Fibroblast of villous mesenchyme (primary cell): ENCODE results near the gene CASP8. TPM values are rescaled to one million over a fixed set of nuclear protein-coding genes. Genes with fewer than 3 reads are reported as not detected.

ENCODE experiments used
- DNase-seq: peaks from one replicate; pipeline ENCODE4 v3.0.0-alpha.2; 2010; ENCODE audit warnings: low read depth
- H3K4me3 ChIP-seq: 2 replicates; pipeline ENCODE4 v1.5.1; 2011; ENCODE audit warnings: low read depth, mild to moderate bottlenecking, low read length
- total RNA-seq: library from RNA; depleted of rRNA; stranded (reverse); fragments of >200 nt; gene quantifications from 2 replicates; pipeline ENCODE4 v1.2.3, GENCODE V29; 2012
- TF ChIP-seq, protein P1 (sequence below): IDR thresholded peaks from 2 replicates; pipeline ENCODE4 v1.5.1; 2012; ENCODE audit warnings: low read depth, mild to moderate bottlenecking, low read length; ENCODE audit not compliant: insufficient read depth

CASP8 gene
- total RNA-seq, 1 donor = 22.0 TPM

GRCh38 chr2:201308914-201309313, 48.6 kb downstream of the CASP8 start:
- TF ChIP-seq, protein P1, sequence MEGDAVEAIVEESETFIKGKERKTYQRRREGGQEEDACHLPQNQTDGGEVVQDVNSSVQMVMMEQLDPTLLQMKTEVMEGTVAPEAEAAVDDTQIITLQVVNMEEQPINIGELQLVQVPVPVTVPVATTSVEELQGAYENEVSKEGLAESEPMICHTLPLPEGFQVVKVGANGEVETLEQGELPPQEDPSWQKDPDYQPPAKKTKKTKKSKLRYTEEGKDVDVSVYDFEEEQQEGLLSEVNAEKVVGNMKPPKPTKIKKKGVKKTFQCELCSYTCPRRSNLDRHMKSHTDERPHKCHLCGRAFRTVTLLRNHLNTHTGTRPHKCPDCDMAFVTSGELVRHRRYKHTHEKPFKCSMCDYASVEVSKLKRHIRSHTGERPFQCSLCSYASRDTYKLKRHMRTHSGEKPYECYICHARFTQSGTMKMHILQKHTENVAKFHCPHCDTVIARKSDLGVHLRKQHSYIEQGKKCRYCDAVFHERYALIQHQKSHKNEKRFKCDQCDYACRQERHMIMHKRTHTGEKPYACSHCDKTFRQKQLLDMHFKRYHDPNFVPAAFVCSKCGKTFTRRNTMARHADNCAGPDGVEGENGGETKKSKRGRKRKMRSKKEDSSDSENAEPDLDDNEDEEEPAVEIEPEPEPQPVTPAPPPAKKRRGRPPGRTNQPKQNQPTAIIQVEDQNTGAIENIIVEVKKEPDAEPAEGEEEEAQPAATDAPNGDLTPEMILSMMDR = no peak
- H3K4me3 ChIP-seq = no peak overlapping the region
- DNase-seq = no peak

DNA sequence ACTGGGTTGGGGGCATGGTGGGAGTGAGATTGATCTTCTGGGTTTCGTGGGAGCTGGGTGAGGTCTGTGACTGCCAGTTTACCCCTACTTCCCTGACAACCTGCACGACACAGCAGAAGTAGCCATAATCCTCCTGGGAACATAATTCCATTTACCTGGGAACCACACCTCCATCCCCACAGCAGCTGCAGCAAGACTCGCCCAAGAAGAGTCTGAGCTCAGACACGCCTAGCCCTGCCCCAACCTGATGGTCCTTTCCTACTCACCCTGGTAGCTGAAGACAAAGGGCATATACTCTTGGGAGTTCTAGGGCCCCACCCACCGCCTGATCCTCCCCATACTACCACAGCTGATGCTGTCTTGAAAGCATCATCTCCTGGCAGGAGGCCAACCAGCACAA, 53.0 kb downstream of the CASP8 start:
- TF ChIP-seq, protein P1 = no peak
- DNase-seq = no peak
- H3K4me3 ChIP-seq = no peak overlapping the region

GRCh38 chr2:201319511-201319910, 59.2 kb downstream of the CASP8 start:
- TF ChIP-seq, protein P1 = no peak
- DNase-seq = no peak
- H3K4me3 ChIP-seq = no peak overlapping the region

GRCh38 chr2:201320257-201320656, 59.9 kb downstream of the CASP8 start:
- no peak overlapping the region for H3K4me3 ChIP-seq
- TF ChIP-seq, protein P1 = no peak
- no peak for DNase-seq

DNA sequence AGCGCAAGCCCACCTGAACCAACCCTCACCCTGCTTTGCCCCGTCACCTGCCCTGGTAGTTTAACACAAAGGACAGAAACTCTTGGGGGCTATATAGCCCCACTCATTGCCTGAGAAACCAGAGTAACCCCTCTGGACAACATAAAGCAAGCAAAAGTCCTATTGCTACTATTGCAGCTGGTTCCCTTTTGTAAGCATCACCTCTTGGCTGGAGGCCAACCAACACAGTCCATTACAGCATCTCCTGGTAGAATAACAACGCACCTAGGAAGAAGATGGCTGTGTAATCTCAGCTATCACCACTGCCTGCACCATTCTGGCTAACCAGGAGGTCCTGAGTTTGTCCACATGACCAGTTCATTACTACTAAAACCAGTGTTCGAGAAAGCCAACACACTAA, 60.4 kb downstream of the CASP8 start:
- no peak for DNase-seq
- H3K4me3 ChIP-seq = no peak overlapping the region

DNA sequence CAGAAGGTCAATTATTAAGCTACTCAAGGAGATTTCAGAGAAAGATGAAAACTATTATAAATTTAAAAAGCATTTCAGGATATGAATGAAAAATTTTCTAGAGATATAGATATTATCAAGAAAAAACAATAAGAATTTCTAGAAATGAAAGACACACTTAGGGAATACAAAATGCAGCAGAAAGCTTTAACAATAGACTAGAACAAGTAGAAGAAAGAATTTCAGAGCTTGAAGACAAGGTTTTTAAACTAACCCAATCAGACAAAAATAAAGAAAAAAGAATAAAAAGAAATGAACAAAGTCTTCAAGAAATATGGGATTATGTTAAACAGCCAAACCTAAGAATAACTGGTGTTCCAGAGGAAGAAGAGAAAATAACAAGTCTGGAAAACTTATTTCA, 62.4 kb downstream of the CASP8 start:
- no peak for DNase-seq
- H3K4me3 ChIP-seq = no peak overlapping the region
- TF ChIP-seq, protein P1 = no peak

More for the DNA sequence above, 60.4 kb downstream of the CASP8 start:
- TF ChIP-seq, protein P1 = no peak

DNA sequence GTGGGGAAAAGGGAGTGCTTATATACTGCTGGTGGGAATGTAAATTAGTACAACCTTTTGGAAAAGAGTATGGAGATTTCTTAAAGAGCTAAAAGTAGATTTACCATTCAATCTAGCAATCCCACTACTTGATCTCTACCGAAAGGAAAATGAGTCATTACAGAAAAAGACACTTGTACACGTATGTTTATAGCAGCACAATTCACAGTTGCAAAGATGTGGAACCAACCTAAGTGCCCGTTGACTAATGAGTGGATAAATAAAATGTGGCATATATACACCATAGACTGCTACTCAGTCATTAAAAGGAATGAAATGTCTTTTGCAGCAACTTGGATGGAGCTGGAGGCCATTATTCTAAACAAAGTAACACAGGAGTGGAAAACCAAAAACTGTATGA, 67.3 kb downstream of the CASP8 start:
- no peak for DNase-seq
- TF ChIP-seq, protein P1 = no peak
- H3K4me3 ChIP-seq = no peak overlapping the region
